ENCODE measurements around the gene EPAS1. TPM values are rescaled to one million over a fixed set of nuclear protein-coding genes. Genes with fewer than 3 reads are reported as not detected.

EPAS1 gene
- total and polyA plus RNA-seq, 4 donors, result 26.2 to 193 (median 61.1) TPM

GRCh38 chr2:46269001-46269400 is 28.2 kb upstream of the EPAS1 start:
- DNase-seq (ENCODE audit: low spot score), result no peak
- peaks cover 0 to 3% (median under 1%) of the 10 kb centered on the region in 4 donors for H3K4me1 ChIP-seq (ENCODE audit: control insufficient read depth in 4 of 4, insufficient read depth in 4 of 4, low read length in 3 of 4)
- 93% methylated on average over 4 of the region's 4 CpGs for WGBS
- TF ChIP-seq SP1 (IDR thresholded peaks at IDR 0.05), result no peak
- TF ChIP-seq FOXA1 (IDR thresholded peaks at IDR 0.05), result no peak
- TF ChIP-seq, protein P1, sequence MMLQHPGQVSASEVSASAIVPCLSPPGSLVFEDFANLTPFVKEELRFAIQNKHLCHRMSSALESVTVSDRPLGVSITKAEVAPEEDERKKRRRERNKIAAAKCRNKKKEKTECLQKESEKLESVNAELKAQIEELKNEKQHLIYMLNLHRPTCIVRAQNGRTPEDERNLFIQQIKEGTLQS (IDR thresholded peaks at IDR 0.05), result no peak
- TF ChIP-seq CTCF (IDR thresholded peaks at IDR 0.05; ENCODE audit: low read depth, low read length, missing input control), result no peak
- TF ChIP-seq TAF1 (conservative IDR thresholded peaks at IDR 0.05), result no peak
- no peak for TF ChIP-seq HNF4G (IDR thresholded peaks at IDR 0.05)
- TF ChIP-seq, protein P2, sequence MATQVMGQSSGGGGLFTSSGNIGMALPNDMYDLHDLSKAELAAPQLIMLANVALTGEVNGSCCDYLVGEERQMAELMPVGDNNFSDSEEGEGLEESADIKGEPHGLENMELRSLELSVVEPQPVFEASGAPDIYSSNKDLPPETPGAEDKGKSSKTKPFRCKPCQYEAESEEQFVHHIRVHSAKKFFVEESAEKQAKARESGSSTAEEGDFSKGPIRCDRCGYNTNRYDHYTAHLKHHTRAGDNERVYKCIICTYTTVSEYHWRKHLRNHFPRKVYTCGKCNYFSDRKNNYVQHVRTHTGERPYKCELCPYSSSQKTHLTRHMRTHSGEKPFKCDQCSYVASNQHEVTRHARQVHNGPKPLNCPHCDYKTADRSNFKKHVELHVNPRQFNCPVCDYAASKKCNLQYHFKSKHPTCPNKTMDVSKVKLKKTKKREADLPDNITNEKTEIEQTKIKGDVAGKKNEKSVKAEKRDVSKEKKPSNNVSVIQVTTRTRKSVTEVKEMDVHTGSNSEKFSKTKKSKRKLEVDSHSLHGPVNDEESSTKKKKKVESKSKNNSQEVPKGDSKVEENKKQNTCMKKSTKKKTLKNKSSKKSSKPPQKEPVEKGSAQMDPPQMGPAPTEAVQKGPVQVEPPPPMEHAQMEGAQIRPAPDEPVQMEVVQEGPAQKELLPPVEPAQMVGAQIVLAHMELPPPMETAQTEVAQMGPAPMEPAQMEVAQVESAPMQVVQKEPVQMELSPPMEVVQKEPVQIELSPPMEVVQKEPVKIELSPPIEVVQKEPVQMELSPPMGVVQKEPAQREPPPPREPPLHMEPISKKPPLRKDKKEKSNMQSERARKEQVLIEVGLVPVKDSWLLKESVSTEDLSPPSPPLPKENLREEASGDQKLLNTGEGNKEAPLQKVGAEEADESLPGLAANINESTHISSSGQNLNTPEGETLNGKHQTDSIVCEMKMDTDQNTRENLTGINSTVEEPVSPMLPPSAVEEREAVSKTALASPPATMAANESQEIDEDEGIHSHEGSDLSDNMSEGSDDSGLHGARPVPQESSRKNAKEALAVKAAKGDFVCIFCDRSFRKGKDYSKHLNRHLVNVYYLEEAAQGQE (IDR thresholded peaks at IDR 0.05), result no peak
- no peak for TF ChIP-seq JUND (IDR thresholded peaks at IDR 0.05)
- no peak for TF ChIP-seq FOXA2 (IDR thresholded peaks at IDR 0.05)
- no peak for TF ChIP-seq HNF4A (conservative IDR thresholded peaks at IDR 0.05)
- no peak for TF ChIP-seq EGR1 (IDR thresholded peaks at IDR 0.05; ENCODE audit: low read depth in 2 of 2)
- TF ChIP-seq MAX (IDR thresholded peaks at IDR 0.05), result no peak
- TF ChIP-seq YY1 (IDR thresholded peaks at IDR 0.05), result no peak
- no peak for TF ChIP-seq RXRA (IDR thresholded peaks at IDR 0.05)
- TF ChIP-seq ZBTB33 (IDR thresholded peaks at IDR 0.05), result no peak
- no peak for TF ChIP-seq NR2F2 (IDR thresholded peaks at IDR 0.05)
- no peak for TF ChIP-seq GABPA (IDR thresholded peaks at IDR 0.05 in 1 of 2, conservative IDR thresholded peaks at IDR 0.05 in 1 of 2)
- TF ChIP-seq RAD21 (IDR thresholded peaks at IDR 0.05), result no peak
- H3K4me3 ChIP-seq (ENCODE audit: low read depth in 1 of 3, low read length in 3 of 3), result no peak overlapping the region
- H3K9ac ChIP-seq (ENCODE audit: low read depth in 1 of 2, low read length in 2 of 2), result no peak overlapping the region
- no peaks in the 10 kb centered on the region for H3K9me3 ChIP-seq (ENCODE audit: control insufficient read depth in 4 of 4, low read length in 3 of 4)
- no peaks in the 10 kb centered on the region for H3K36me3 ChIP-seq (ENCODE audit: control insufficient read depth in 4 of 4, insufficient read depth in 3 of 4, low read depth in 1 of 4, low read length in 3 of 4)
- H3K27ac ChIP-seq (ENCODE audit: low read depth in 1 of 2, low read length in 2 of 2), result no peak overlapping the region
- no peaks in the 10 kb centered on the region for H3K27me3 ChIP-seq (ENCODE audit: control insufficient read depth in 4 of 4, insufficient read depth in 4 of 4, low read length in 3 of 4)

Data from liver (tissue), 9 donors.